HG03175 (cell line): Measurements from ENCODE around the gene GBP7.
"Not testable (repeated sequence)": the region's sequence is repeated elsewhere in the genome, so short reads cannot be mapped to it uniquely, and the experiment has no call there.

Experiments
- ATAC-seq: cut with Tn5 transposase; IDR thresholded peaks from one replicate; pipeline ENCODE4 v1.9.1; 2021; ENCODE audit warnings: mild to moderate bottlenecking, moderate library complexity; ENCODE audit not compliant: unreplicated experiment

GBP7 gene, protein sequence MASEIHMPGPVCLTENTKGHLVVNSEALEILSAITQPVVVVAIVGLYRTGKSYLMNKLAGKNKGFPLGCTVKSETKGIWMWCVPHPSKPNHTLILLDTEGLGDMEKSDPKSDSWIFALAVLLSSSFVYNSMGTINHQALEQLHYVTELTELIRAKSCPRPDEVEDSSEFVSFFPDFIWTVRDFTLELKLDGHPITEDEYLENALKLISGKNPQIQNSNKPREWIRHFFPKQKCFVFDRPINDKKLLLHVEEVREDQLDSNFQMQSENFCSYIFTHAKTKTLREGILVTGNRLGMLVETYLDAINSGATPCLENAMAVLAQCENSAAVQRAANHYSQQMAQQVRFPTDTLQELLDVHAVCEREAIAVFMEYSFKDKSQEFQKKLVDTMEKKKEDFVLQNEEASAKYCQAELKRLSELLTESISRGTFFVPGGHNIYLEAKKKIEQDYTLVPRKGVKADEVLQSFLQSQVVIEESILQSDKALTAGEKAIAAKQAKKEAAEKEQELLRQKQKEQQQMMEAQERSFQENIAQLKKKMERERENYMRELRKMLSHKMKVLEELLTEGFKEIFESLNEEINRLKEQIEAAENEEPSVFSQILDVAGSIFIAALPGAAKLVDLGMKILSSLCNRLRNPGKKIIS

DNA sequence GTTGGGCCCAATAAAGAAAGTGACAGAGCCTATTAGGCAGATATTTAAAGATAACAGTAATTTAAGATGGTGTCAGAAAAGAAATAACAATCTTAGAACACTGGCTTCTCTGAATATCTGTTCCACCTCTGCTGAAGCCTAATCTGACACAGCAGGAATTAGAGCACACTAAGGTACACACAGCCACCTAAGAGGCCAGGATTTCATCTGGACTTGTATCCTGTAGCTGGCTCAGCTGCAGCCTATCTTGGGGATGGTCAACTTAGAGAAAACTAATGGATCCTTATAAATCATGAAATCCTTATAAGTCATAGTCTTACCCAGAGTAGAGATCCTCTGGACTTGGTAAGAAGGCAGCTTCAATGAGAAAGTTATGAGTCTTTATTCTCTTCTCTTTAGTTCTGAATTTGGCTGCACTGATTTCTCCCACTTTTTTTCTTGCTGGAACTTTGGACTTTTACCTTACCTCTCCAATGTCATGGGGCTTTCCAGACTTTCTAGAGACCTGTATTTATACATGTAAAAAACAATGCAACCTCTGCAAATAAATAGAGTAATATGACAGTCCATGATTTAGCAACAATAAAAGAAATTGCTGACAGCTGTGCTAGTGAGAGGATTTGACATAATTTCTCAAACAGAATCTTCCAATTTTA lies at the start of gene GBP7:
GBP7 (minus strand) TSS at position 403 of the 656 bp plus-strand sequence. CDS start 4,068 bp downstream, outside the sequence.
- ATAC-seq = no peak

DNA sequence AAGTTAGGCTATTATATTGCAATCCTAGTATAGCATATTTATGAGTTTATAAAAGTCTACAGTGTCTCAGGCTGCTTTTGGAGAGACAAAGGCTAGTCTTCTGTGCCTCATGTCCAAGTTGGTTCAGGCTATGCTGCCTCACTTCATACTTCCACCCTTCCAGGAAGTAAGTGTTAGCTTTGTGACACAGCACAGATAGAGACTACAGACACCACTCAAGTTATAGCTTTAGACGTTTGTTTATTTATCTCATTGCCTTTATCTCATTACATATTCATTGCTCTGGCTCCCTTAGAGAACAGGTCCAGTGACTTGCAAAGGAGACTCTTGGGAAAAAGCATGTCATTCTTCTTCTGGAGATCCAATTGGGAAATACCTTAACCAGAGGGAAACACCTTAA lies 45.5 kb upstream of the GBP7 start:
- ATAC-seq = no peak

GRCh38 chr1:89219851-89220250 lies 44.0 kb upstream of the GBP7 start:
- not testable (repeated sequence) for ATAC-seq

DNA sequence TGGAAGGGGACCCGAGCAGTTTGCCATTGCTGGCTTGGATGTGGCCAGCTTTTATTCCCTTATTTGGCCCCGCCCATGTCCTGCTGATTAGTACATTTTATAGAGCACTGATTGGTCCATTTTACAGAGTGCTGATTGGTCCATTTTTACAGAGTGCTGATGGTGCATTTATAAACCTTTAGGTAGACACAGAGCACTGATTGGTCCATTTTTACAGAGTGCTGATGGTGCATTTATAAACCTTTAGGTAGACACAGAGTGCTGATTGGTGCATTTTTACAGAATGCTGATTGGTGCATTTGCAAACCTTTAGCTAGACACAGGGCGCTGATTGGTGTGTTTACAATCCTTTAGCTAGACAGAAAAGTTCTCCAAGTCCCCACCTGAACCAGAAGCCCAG lies 43.1 kb upstream of the GBP7 start:
- ATAC-seq = not testable (repeated sequence)

- ATAC-seq = no peak
Observed at GRCh38 chr1:89213347-89213746, 37.5 kb upstream of the GBP7 start.

DNA sequence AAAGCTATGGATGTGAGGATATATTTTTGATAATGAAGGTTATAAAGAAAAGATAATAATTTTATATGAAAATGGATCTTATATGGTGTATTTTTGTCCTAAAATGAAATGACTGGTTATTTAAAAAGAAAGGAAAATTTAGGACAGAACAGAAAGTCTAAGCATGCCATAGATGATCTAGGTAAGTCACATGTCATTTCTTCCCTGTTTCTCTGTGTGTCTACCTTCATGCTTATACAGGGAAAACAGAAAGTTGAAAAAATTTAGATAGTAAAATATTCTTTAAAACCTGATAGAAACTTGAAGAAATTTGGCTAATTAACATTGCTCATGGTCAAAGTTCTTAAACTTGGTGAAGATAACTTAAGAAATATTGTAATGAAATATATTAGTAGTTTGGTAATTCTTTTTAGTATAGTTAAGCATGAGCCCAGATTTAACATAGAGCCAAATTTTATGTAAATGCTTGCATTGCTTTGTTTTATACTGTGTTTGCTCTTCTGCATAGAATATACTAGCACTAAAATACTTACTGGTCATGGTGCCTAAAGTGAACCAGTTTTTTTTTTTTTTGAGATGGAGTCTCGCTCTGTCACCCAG lies 35.3 kb upstream of the GBP7 start:
- ATAC-seq = no peak

- ATAC-seq = no peak
Observed at GRCh38 chr1:89206373-89206772, 30.6 kb upstream of the GBP7 start.

- ATAC-seq = no peak
Observed at GRCh38 chr1:89203166-89203565, 27.4 kb upstream of the GBP7 start.

GRCh38 chr1:89201106-89201794 lies 25.4 kb upstream of the GBP7 start:
- peak; percentile 86 for ATAC-seq

DNA sequence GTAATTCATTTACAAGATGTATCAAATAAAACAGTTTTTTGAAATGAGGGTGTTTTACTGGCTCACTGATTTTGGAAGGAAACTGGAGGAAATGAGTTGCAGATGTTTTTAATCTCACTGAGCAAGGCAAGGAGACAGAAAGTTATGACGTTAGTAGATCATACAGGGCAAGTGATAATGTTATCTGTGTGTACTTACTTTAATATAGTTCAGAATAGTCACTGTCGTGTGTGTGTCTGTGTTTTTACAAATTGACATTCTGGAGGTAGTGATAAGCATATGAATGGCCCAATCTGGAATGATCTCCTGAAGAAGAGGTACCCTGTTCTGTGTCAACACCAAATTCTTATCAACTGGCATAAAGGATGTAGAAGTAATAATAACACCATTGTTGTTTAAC lies 24.9 kb upstream of the GBP7 start:
- no peak for ATAC-seq

- no peak for ATAC-seq
Observed at GRCh38 chr1:89199525-89200031, 23.8 kb upstream of the GBP7 start.

DNA sequence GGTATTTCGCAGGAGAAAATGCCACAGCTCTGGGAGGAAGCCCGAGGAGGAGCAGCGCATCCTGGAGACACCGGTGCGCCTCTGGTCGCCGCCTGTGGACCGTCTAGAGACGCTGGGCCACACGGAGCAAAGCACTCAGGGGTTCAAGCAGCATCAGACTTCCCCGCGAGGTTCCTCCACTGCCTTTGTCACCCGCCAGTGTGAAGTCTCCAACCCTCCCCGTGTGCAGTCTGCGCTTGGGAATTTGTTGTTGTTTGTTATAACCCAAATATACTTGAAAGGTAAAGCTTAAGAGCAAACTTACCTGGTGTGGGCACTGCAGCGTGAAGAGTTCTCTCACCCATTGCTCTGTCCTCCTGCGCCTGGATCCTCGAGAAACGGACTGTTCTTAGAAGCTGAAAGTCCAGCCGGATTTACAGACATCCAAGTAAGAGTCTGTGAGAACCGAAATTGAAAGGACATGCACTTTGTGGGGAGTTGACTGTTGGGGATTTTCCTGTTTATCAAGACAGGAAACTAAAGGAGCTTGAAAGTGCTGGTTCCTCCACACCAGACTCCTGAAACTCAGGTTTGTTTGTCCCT lies 22.8 kb upstream of the GBP7 start, which contains the start of gene GBP4:
GBP4 (minus strand) TSS at position 452 of the 582 bp plus-strand sequence; CDS start at position 344, 108 bp downstream.
- peak; percentile 45 for ATAC-seq

DNA sequence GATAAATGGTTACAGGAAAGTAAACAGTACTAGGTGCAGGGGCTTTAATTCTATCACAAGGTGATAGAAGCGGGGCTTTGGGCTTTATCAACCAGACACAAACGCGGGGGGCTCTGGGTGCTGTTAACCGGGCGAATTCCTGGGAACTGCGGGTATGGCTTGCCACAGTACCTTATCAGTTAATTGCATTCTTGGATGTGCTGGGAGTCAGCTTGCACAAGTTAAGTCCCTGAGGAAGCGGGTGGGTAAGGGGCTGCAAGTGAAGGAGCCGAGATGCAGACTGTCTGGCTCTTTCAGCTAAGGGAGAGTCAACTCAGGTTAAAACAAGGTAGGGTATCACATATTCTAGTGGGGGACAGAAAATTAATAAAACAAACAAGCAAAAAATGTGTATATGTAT lies 22.3 kb upstream of the GBP7 start:
- ATAC-seq = no peak

DNA sequence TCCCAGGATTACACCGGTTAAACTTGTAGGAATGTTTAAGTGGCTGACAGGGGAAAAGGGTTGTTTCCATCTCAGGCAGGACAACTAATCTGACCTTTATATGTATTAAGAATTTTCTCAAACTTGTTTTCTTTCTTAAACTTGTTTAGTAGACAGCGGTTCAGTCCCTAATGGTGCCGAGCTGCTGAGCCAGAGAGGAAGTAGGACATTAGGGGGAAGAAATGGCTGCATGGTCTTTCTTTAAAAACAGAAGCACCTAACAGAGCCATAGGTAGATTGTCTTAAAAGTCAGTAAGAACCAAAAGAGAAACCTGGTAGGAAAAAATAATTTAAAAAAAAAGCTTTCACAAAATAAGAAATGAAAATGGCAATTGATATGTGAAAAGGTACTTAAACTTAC lies 19.7 kb upstream of the GBP7 start:
- ATAC-seq = no peak

DNA sequence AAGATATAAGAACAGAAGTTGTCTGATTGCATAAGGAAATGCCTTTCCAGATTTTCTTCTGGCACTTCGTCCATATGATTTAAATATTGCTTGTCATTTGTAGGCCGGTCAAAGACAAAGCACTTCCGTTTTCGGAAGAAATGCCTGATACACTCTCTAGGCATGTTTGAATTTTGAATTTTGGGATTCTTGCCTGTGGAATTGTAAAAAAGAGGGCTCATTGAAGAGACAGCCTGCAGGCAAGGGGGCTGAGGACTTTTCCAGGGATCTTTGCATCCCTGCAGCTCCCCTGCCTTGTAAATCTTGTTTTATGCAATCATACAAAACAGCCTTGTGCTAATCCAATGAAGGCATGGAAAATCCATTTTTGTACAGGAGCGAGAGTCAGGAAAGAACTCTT lies 15.5 kb upstream of the GBP7 start:
- no peak for ATAC-seq

- no peak for ATAC-seq
Observed at GRCh38 chr1:89190017-89190416, 14.2 kb upstream of the GBP7 start.

DNA sequence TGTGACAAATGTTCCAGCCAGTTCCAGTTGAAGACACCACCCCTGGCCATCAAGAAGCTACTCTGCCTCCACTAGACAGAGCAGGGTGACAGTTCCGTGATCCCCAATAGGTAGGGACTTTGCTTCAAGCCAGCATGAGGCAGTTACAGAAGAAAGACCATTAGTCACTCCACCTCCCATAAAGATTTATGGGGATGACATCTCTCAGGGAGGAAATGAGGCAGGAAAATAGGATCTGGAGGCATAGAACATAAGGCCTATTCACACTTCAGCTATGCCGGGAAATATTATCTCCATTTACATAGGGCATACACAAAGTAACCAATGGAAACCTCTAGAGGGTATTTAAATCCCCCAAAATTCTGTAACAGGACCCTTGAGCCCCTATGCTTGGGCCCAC lies 3.5 kb upstream of the GBP7 start:
- ATAC-seq = no peak

GRCh38 chr1:89176971-89177370 lies 1.2 kb upstream of the GBP7 start:
- ATAC-seq = no peak

GRCh38 chr1:89174491-89174890 lies 1.3 kb downstream of the GBP7 start:
- no peak for ATAC-seq

DNA sequence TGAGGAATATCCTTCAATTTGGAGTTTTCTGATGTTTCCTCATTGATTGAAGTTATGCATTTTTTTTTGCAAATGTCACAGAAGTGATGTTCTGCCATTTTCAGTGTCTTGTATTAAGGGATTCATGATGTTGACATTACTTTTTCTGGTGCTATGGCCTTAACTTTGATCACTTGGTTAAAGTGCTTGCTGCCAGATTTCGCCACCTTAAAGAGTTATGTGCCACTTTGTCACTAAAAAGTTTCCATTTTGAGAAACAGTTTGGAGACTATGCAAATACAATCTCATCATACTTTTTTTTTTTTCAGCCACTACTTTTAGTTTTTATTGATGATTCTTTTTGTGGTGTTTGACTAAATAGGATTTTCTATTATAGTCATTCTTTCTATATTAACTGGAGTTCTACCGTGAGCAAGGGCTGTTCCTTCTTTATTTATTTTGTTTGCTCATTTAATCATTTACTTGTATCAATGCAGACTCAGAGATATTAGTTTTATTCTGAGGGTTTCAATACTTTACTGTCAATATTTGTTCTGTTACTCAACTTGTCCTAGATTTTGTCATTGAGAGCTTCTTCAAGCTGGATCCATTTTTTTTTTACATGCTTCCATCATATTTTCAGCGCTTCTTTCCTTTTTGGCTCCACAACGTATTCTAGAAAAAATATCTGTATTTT lies 3.2 kb downstream of the GBP7 start:
- ATAC-seq = no peak
